Measurements from ENCODE around the gene EML4.
"Not testable (repeated sequence)": the region's sequence is repeated elsewhere in the genome, so short reads cannot be mapped to it uniquely, and the experiment has no call there.

DNA sequence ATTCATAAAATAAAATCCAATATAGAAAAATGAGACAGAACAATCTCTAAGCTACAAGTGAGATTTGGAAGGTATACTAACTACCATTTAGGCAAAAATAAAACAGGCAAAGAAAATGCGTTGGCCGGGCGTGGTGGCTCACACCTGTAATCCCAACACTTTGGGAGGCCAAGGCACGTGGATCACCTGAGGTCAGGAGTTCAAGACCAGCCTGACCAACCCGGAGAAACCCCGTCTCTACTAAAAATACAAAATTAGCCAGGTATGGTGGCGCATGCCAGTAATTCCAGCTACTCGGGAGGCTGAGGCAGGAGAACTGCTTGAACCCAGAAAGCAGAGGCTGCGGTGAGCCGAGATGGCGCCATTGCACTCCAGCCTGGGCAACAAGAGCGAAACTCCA, 178.4 kb downstream of the EML4 start:
- TF ChIP-seq, protein P1, sequence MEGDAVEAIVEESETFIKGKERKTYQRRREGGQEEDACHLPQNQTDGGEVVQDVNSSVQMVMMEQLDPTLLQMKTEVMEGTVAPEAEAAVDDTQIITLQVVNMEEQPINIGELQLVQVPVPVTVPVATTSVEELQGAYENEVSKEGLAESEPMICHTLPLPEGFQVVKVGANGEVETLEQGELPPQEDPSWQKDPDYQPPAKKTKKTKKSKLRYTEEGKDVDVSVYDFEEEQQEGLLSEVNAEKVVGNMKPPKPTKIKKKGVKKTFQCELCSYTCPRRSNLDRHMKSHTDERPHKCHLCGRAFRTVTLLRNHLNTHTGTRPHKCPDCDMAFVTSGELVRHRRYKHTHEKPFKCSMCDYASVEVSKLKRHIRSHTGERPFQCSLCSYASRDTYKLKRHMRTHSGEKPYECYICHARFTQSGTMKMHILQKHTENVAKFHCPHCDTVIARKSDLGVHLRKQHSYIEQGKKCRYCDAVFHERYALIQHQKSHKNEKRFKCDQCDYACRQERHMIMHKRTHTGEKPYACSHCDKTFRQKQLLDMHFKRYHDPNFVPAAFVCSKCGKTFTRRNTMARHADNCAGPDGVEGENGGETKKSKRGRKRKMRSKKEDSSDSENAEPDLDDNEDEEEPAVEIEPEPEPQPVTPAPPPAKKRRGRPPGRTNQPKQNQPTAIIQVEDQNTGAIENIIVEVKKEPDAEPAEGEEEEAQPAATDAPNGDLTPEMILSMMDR (conservative IDR thresholded peaks at IDR 0.05; ENCODE audit: low read depth, low read length): not testable (repeated sequence)
- TF ChIP-seq EZH2 (IDR thresholded peaks at IDR 0.05; ENCODE audit: low read length, unreplicated experiment); EZH2phosphoT487 (IDR thresholded peaks at IDR 0.05; ENCODE audit: borderline replicate concordance, low read length): not testable (repeated sequence)
